Glomerular visceral epithelial cell (primary cell): ENCODE data around the gene ELF2.
"Not testable (repeated sequence)": the region's sequence is repeated elsewhere in the genome, so short reads cannot be mapped to it uniquely, and the experiment has no call there.

ENCODE experiments used
- DNase-seq: peaks from one replicate; pipeline ENCODE4 v3.0.0-alpha.2; 2016; ENCODE audit errors: extremely low spot score

The ELF2 gene

GRCh38 chr4:139144161-139144859, 32.7 kb downstream of the ELF2 start:
- DNase-seq: peak; percentile 71

- no peak for DNase-seq
These were observed 34.0 kb downstream of the ELF2 start for GRCh38 chr4:139142980-139143379.

DNA sequence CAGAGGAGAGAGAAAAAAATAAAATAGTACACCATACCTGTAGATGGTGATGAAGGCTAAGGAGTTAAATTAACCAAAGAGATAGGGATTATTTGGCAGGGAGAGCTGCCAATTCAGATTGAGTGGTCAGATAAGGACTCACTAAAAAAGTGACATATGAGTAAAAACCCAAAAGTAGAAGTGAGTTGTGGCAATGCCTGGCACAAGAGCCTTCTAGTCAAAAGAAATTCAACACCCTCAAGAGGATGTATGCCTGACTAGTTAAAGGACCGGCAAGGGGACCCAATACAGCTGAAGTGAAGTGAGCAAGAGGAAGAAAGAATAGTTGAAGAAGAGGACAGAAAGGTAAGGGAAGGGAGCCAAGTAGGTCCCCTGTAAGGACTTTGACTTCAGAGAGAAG, 34.9 kb downstream of the ELF2 start:
- DNase-seq: no peak

- no peak for DNase-seq
These were observed 39.3 kb downstream of the ELF2 start for GRCh38 chr4:139137763-139138162.

DNA sequence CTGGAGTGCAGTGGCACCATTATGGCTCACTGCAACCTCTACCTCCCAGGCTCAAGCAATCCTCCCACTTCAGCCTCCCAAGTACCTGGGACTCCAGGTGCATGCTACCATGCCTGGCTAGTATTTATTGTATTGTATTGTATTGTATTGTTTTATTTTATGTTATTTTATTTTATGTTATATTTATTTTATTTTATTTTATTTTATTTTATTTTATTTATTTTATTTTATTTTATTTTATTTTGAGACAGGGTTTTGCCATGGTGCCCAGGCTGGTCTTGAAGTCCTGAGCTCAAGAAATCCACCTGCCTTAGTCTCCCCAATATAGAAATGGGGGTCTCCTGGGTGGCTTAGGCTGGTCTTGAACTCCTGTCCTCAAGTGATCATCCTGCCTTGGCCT, 42.6 kb downstream of the ELF2 start:
- no peak for DNase-seq

- DNase-seq: no peak
These were observed 45.7 kb downstream of the ELF2 start for GRCh38 chr4:139131209-139131870.

DNA sequence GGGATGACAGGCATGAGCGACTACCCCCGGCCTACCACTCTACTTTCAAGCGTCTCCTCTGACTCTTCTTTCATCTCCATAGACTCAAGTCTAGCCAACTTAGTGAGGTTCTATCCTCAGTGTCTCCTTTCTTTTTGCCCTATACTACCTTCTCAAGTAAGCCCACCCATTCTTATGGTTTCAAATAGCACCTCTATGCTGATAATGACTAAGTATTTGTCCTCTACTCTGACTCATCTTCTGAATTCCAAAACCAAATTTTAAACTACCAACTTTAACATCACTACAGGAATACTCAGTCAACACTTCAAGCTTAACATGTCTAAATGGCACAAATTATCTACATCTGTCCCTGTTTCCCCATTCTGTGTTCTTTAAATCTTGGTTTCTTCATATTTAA, 47.8 kb downstream of the ELF2 start:
- DNase-seq: no peak

DNA sequence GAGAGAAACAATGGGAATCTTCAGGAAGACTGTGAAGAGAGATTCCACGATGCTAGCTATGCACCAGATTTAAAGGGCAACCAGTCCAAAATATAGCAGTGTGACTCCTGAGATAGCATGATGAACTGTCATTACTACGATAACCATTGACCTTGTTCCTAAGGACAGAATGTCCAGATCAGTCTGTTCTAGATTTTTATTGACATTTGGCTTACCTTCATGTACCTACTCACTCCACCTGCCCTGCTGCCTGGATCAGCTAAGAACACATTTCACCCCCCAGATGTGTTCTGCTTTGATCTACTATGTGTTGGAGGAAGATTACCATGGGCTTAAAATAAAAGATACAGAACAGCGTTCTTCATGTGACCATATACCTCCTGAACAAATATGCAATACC, 50.1 kb downstream of the ELF2 start:
- no peak for DNase-seq

DNA sequence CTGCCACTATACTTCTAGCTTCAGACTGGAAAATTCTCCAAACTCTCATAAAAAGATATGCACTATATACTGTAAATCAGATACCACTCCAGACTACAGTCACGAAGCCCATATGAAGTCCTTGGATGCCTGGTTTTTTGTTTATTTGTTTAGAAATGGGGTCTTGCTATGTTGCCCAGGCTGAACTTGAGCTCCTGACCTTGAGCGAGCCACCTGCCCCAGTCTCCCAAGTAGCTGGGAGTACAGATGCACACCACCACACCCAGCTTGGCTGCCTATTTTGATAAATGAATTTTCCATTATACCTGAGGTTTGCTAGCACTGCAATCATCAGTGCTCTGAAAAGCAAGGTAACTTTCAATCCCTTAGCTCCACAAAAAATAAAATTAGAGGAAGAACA, 53.1 kb downstream of the ELF2 start:
- no peak for DNase-seq

DNA sequence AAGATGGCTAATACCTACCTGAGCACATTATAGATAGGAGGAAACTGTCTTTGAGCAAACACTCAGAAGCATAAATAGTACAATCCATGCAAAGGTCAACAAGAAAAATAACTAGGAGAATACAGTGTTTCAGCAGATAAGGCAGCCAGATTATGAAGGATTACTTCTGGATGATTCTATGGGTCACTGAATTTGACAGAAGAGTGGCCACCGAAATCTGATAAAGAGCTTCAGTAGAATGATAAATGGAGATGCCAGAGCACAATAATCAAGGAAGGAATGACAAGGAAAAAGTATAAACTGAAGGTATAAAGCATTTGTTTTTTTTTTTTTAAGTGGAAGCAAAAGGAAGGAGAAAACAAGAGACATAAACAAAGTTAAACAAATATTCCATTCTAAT, 58.7 kb downstream of the ELF2 start:
- DNase-seq: no peak

GRCh38 chr4:139115226-139115625, 61.8 kb downstream of the ELF2 start:
- no peak for DNase-seq

DNA sequence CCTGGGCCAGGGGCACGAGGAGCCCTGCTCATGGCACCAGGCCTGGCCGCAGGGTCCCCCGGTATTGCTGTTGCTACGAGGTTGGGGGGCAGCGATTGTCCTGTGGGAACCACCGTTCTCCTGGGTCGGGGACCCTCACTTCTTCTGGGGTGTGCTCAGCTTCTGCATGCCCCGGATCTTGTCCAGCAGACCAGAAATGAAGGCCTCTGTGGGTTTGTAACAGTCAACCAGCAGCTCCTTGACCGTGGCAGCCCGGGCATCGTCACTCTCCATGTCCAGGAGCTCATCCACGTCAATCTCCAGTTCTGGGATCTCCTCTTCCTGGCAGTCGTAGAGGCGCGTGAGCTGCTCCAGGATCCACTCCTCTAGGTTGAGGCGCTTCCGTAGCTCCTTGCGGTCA, 62.2 kb downstream of the ELF2 start:
- not testable (repeated sequence) for DNase-seq

- no peak for DNase-seq
These were observed 64.4 kb downstream of the ELF2 start for GRCh38 chr4:139112650-139113049.

- no peak for DNase-seq
These were observed 68.4 kb downstream of the ELF2 start for GRCh38 chr4:139108567-139109128.

- DNase-seq: peak; percentile 79
These were observed 77.5 kb downstream of the ELF2 start for GRCh38 chr4:139099366-139099982.

DNA sequence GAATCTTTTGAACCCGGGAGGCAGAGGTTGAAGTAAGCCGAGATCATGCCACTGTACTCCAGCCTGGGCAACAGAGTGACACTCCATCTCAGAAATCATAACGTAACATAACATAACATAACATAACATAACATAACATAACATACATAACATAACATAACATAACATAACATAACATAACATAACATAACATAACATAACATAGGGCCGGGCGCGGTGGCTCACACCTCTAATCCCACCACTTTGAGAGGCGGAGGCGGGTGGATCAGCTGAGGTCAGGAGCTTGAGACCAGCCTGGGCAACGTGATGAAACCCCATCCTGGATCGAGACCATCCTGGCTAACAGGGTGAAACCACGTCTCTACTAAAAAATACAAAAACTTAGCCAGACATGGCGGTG, 84.7 kb downstream of the ELF2 start:
- no peak for DNase-seq

DNA sequence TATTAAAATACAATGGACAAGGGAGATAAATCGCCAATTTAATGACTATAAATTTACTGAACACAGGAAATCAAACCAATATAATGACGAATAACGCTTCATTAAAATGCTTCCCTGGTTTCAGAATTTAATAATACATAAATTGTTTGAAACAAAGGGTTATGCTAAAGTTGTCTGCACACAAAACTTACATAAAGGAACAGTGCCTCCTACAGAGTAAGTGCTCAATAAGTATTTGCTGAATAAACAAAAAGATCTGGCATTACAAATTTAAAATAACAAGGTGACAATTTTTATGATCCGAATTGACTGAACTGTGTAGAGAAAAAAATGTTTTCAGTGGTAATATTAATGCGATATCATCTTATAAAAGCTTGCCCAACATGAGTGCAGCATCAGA, 91.9 kb downstream of the ELF2 start:
- DNase-seq: no peak

GRCh38 chr4:139084804-139085093, 92.3 kb downstream of the ELF2 start:
- no peak for DNase-seq

GRCh38 chr4:139083956-139084803, 92.8 kb downstream of the ELF2 start:
- peak; percentile 92 for DNase-seq

GRCh38 chr4:139083607-139083955, 93.4 kb downstream of the ELF2 start:
- DNase-seq: peak; percentile 63

DNA sequence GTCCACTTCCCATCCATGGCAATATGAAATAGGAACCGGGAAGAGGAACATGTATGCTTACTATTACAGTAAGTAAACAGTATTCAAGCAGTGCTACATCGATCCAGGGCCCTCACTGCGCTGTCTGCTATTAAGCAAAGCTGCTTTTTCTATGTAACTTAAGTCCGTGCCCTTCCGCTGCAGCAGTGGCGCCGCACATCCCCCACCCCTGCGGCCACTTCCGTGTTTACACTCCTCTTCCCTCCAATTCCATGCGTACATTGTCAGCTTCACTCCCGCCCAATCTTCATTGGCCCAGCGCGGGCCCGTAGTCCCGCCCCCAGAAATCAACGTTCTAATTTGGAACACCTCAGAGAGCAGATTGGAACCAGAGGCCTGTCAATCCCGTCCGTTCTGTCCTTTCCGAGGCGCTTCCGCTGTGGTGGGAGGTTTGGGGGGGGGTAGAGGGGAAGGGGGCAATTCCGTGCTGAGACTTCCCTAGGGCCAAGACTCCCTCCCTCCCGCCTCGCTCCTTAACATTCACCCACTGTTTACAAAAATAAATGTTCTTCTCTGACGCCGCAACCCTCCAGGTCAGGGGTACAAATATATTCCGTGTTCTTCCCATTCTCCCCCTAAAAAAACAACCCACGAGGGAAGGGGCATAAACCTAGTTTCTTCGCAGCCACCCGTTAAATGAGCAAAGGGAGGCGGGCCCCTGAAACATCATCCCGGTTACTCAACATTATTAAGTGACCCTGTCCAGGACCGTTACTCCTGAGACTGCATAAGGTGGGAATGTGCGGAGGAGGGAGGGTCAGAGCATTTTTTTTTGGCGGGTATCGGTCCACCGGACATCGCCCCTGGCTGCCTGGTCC, 94.0 kb downstream of the ELF2 start:
- DNase-seq: peak; percentile 98
